ENCODE measurements around the gene P4HB.

Gene P4HB

DNA sequence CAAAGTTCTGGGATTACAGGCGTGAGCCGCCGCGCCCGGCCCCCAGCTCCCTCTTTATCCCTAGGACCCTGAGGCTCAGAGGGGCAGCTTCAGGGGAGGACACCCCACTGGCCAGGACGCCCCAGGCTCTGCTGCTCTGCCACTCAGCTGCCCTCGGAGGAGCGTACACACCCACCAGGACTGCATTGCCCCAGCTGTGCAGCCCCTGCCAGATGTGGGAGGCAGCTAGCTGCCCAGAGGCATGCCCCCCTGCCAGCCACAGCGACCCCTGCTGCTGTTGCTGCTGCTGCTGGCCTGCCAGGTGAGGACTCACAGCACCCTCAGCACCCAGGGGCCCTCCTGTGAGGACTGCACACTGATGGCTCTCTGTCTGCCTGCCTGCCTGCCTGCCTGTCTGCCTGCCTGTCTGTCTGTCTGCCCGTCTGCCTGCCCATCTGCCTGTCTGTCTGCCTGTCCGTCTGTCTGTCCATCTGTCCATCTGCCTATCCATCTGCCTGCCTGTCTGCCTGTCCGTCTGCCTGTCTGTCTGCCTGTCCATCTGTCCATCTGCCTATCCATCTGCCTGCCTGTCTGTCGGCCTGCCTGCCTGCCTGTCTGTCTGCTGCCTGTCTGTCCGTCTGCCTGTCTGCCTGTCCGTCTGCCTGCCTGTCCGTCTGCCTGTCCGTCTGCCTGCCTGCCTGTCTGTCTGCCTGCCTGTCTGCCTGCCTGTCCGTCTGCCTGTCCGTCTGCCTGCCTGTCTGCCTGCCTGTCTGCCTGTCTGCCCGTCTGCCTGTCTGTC is 51.4 kb downstream of the P4HB start:
- no peak overlapping the region for H4K8ac ChIP-seq (ENCODE audit: low read depth, low read length)
- no peak overlapping the region for H3K18ac ChIP-seq (ENCODE audit: low read length)
- H3K36me3 ChIP-seq (ENCODE audit: control insufficient read depth, insufficient read depth, low read length) = no peaks in the 10 kb centered on the region
- H2BK5ac ChIP-seq (ENCODE audit: low read length) = no peak overlapping the region
- H3K9ac ChIP-seq (ENCODE audit: low read length) = no peak overlapping the region
- WGBS (ENCODE audit: extremely low coverage, insufficient coverage, low lambda C conversion rate) = no CpG with 5 or more reads among the region's 20 CpGs
- H2AK5ac ChIP-seq (ENCODE audit: low read length) = no peak overlapping the region
- peaks cover 12% of the 10 kb centered on the region for H3K27me3 ChIP-seq (ENCODE audit: insufficient read depth, low read length, poor library complexity)
- H2BK15ac ChIP-seq (replicated peaks; ENCODE audit: low read depth) = no peak overlapping the region
- no peak for DNase-seq
- no peak overlapping the region for H2BK120ac ChIP-seq (ENCODE audit: low read depth, low read length)
- no peak overlapping the region for H3K23ac ChIP-seq (ENCODE audit: low read length)
- no peaks in the 10 kb centered on the region for H3K79me1 ChIP-seq (ENCODE audit: low read length)
- H3K56ac ChIP-seq (ENCODE audit: low read length) = no peak overlapping the region
- H3K79me2 ChIP-seq (ENCODE audit: control insufficient read depth, insufficient read depth, low read length) = no peaks in the 10 kb centered on the region
- H4K5ac ChIP-seq (ENCODE audit: low read length) = no peak overlapping the region
- H3K4me1 ChIP-seq (ENCODE audit: control insufficient read depth, low read depth, low read length) = no peaks in the 10 kb centered on the region
- H3K4me3 ChIP-seq (ENCODE audit: low read length) = no peak overlapping the region
- H3K4ac ChIP-seq (ENCODE audit: low read depth, low read length) = no peak overlapping the region
- no peak overlapping the region for H3K4me2 ChIP-seq (ENCODE audit: low read length)
- no peak overlapping the region for H3K27ac ChIP-seq (ENCODE audit: low read depth, low read length)

DNA sequence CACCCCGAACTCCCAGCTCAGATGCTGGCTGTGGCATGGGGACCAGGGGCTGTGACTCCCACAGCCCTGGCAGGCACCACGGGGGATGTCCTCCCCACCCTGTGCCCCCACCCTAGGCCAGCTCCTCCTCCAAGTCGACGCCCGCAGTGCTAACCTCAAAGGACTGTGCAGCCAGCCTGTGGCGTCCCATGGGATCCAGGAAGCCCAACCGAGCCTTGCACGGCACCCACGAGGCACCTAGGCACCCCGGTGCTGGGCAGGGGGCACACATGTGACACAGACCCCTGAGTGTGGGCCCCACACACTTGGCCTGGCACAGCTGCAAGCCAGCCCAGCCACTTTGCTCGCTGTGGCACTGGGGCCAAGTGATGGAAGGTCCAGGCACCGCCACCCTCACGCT is 52.5 kb downstream of the P4HB start:
- no CpG with 5 or more reads among the region's 13 CpGs for WGBS (ENCODE audit: extremely low coverage, insufficient coverage, low lambda C conversion rate)
- Histone ChIP-seq H2BK15ac (replicated peaks; ENCODE audit: low read depth) (no peak overlapping the region), H3K18ac (ENCODE audit: low read length) (no peak overlapping the region), H3K27me3 (ENCODE audit: insufficient read depth, low read length, poor library complexity) (peaks cover 23% of the 10 kb centered on the region), H3K4me3 (ENCODE audit: low read length) (no peak overlapping the region), H3K56ac (ENCODE audit: low read length) (no peak overlapping the region), H3K79me2 (ENCODE audit: control insufficient read depth, insufficient read depth, low read length) (no peaks in the 10 kb centered on the region), H3K79me1 (ENCODE audit: low read length) (no peaks in the 10 kb centered on the region), H3K4me2 (ENCODE audit: low read length) (no peak overlapping the region), H3K23ac (ENCODE audit: low read length) (no peak overlapping the region), H4K5ac (ENCODE audit: low read length) (no peak overlapping the region), H4K8ac (ENCODE audit: low read depth, low read length) (no peak overlapping the region), H3K27ac (ENCODE audit: low read depth, low read length) (no peak overlapping the region), H2BK120ac (ENCODE audit: low read depth, low read length) (no peak overlapping the region), H3K9ac (ENCODE audit: low read length) (no peak overlapping the region), H3K36me3 (ENCODE audit: control insufficient read depth, insufficient read depth, low read length) (no peaks in the 10 kb centered on the region), H2BK5ac (ENCODE audit: low read length) (no peak overlapping the region), H3K4me1 (ENCODE audit: control insufficient read depth, low read depth, low read length) (no peaks in the 10 kb centered on the region), H3K4ac (ENCODE audit: low read depth, low read length) (no peak overlapping the region), H2AK5ac (ENCODE audit: low read length) (no peak overlapping the region)
- DNase-seq = no peak

DNA sequence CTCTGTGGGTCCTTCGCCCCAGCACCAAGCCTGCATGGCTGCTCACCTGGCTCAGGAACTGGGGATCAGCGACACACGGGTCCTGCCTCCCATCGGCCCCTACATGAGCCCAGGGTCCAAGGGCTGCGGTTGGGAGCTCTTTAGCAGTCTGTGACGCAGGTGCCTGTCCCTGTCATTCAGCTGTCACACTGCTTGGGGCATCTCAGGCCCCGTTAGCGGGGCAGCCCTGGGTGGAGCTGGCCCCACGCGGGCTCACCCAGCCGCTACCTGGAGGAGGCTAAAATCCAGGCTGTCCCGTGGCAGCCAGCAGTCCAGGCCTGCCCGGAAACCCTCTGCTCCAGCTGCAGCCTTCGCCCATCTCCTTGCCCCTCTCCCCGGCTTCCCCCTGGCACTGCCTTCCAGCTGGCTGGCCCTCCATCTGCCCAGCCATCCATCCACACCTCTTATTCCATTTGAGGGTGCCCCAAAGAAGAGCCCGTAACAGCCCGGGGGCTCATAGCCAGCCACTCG is 53.1 kb downstream of the P4HB start:
- Histone ChIP-seq H3K79me1 (ENCODE audit: low read length) (no peaks in the 10 kb centered on the region), H3K23ac (ENCODE audit: low read length) (no peak overlapping the region), H3K4me2 (ENCODE audit: low read length) (no peak overlapping the region), H4K5ac (ENCODE audit: low read length) (no peak overlapping the region), H2BK5ac (ENCODE audit: low read length) (no peak overlapping the region), H4K8ac (ENCODE audit: low read depth, low read length) (no peak overlapping the region), H3K27me3 (ENCODE audit: insufficient read depth, low read length, poor library complexity) (peaks cover 26% of the 10 kb centered on the region), H3K4me1 (ENCODE audit: control insufficient read depth, low read depth, low read length) (no peaks in the 10 kb centered on the region), H2BK15ac (replicated peaks; ENCODE audit: low read depth) (no peak overlapping the region), H3K79me2 (ENCODE audit: control insufficient read depth, insufficient read depth, low read length) (no peaks in the 10 kb centered on the region), H2BK120ac (ENCODE audit: low read depth, low read length) (no peak overlapping the region), H3K56ac (ENCODE audit: low read length) (no peak overlapping the region), H3K18ac (ENCODE audit: low read length) (no peak overlapping the region), H3K4me3 (ENCODE audit: low read length) (no peak overlapping the region), H3K9ac (ENCODE audit: low read length) (no peak overlapping the region), H3K4ac (ENCODE audit: low read depth, low read length) (no peak overlapping the region), H3K36me3 (ENCODE audit: control insufficient read depth, insufficient read depth, low read length) (no peaks in the 10 kb centered on the region), H3K27ac (ENCODE audit: low read depth, low read length) (no peak overlapping the region), H2AK5ac (ENCODE audit: low read length) (no peak overlapping the region)
- no CpG with 5 or more reads among the region's 18 CpGs for WGBS (ENCODE audit: extremely low coverage, insufficient coverage, low lambda C conversion rate)
- DNase-seq = no peak

DNA sequence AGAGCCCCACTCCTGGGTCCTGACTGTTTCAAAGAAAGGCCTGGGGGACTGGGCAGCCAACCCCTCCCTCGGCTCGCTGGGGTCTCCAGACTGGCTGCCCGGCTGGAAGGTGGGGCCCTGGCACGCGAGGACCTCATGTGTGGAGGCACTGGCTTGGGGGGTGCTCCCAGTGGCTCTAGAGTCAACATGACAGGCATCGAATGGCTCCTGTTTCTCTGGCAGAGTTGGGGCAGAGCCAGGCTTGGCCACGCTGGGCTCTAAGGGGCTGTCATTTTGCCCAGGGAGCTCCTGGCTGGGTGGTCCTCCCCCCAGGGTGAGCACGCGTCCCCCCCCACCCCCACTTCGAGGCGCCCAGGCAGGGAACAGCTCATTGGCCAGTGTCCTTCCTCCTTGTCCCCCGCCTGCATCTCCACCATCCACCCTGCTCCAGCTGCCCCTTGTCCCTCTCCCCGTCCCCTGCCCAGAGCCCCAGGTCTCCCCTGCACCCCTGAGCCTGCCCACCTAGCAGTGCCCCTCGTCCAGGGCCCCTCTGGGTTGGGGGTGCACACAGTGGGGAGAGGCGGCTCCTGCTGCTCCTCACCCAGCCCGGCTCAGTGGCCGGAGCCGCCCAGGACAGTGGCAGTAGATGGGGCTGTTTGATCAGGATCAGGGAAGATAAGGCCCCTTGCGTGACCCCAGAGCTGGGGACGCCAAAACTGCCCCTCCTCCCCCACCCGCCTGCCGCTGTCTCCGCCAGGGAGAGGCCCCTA is 53.7 kb downstream of the P4HB start:
- no peak overlapping the region for H3K27ac ChIP-seq (ENCODE audit: low read depth, low read length)
- no CpG with 5 or more reads among the region's 23 CpGs for WGBS (ENCODE audit: extremely low coverage, insufficient coverage, low lambda C conversion rate)
- no peaks in the 10 kb centered on the region for H3K36me3 ChIP-seq (ENCODE audit: control insufficient read depth, insufficient read depth, low read length)
- H3K18ac ChIP-seq (ENCODE audit: low read length) = no peak overlapping the region
- no peak overlapping the region for H4K8ac ChIP-seq (ENCODE audit: low read depth, low read length)
- H3K27me3 ChIP-seq (ENCODE audit: insufficient read depth, low read length, poor library complexity) = peaks cover 26% of the 10 kb centered on the region
- H2BK120ac ChIP-seq (ENCODE audit: low read depth, low read length) = no peak overlapping the region
- no peaks in the 10 kb centered on the region for H3K79me2 ChIP-seq (ENCODE audit: control insufficient read depth, insufficient read depth, low read length)
- no peaks in the 10 kb centered on the region for H3K79me1 ChIP-seq (ENCODE audit: low read length)
- H3K4me2 ChIP-seq (ENCODE audit: low read length) = no peak overlapping the region
- H3K9ac ChIP-seq (ENCODE audit: low read length) = no peak overlapping the region
- no peak overlapping the region for H2BK5ac ChIP-seq (ENCODE audit: low read length)
- DNase-seq = no peak
- H4K5ac ChIP-seq (ENCODE audit: low read length) = no peak overlapping the region
- no peak overlapping the region for H2AK5ac ChIP-seq (ENCODE audit: low read length)
- H2BK15ac ChIP-seq (replicated peaks; ENCODE audit: low read depth) = no peak overlapping the region
- H3K23ac ChIP-seq (ENCODE audit: low read length) = no peak overlapping the region
- no peaks in the 10 kb centered on the region for H3K4me1 ChIP-seq (ENCODE audit: control insufficient read depth, low read depth, low read length)
- H3K56ac ChIP-seq (ENCODE audit: low read length) = no peak overlapping the region
- no peak overlapping the region for H3K4ac ChIP-seq (ENCODE audit: low read depth, low read length)
- H3K4me3 ChIP-seq (ENCODE audit: low read length) = no peak overlapping the region

DNA sequence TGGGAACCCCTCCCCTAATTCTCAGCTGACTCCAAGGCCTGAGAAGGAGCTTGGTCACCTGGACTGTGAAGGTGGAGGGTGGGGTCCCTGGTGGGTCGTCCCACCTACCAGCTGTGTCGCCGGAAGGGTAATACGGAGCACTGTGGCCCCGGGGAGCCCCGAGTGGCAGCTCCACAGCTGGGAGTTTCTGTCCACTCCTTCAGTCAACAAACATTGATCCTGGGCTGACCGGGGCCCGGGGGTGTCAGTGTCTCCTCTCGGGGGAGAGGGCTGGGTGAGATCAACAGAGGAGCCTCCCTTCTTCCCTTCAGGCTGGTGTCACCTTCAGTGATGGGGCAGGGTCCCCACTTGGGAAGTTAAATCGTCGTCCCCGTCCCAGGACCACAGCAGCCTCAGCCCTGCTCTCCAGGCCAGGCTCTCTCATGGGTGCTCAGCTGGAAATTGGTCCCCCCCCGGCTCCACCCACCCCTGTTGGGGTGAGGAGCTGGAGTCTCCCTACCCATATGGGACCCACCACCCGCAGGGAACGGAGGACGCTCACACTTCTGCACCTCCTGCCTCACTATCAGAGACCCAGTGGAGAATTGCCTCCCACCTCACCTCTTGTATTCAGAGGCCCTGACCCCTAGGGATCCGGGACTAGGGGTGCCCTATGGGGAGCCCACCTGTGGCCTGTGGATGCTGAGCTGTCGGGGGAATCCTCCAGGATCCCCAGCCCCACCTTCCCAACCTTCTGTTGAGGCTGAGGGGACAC is 54.5 kb downstream of the P4HB start:
- H2BK120ac ChIP-seq (ENCODE audit: low read depth, low read length) = no peak overlapping the region
- no peak overlapping the region for H3K4me3 ChIP-seq (ENCODE audit: low read length)
- H3K27ac ChIP-seq (ENCODE audit: low read depth, low read length) = no peak overlapping the region
- H3K18ac ChIP-seq (ENCODE audit: low read length) = no peak overlapping the region
- no peaks in the 10 kb centered on the region for H3K79me1 ChIP-seq (ENCODE audit: low read length)
- H3K4me2 ChIP-seq (ENCODE audit: low read length) = no peak overlapping the region
- no CpG with 5 or more reads among the region's 18 CpGs for WGBS (ENCODE audit: extremely low coverage, insufficient coverage, low lambda C conversion rate)
- H2BK15ac ChIP-seq (replicated peaks; ENCODE audit: low read depth) = no peak overlapping the region
- no peaks in the 10 kb centered on the region for H3K4me1 ChIP-seq (ENCODE audit: control insufficient read depth, low read depth, low read length)
- H3K36me3 ChIP-seq (ENCODE audit: control insufficient read depth, insufficient read depth, low read length) = no peaks in the 10 kb centered on the region
- no peak overlapping the region for H4K8ac ChIP-seq (ENCODE audit: low read depth, low read length)
- H2AK5ac ChIP-seq (ENCODE audit: low read length) = no peak overlapping the region
- H3K23ac ChIP-seq (ENCODE audit: low read length) = no peak overlapping the region
- DNase-seq = no peak
- no peak overlapping the region for H3K9ac ChIP-seq (ENCODE audit: low read length)
- H4K5ac ChIP-seq (ENCODE audit: low read length) = no peak overlapping the region
- peaks cover 26% of the 10 kb centered on the region for H3K27me3 ChIP-seq (ENCODE audit: insufficient read depth, low read length, poor library complexity)
- H2BK5ac ChIP-seq (ENCODE audit: low read length) = no peak overlapping the region
- no peak overlapping the region for H3K56ac ChIP-seq (ENCODE audit: low read length)
- no peaks in the 10 kb centered on the region for H3K79me2 ChIP-seq (ENCODE audit: control insufficient read depth, insufficient read depth, low read length)
- H3K4ac ChIP-seq (ENCODE audit: low read depth, low read length) = no peak overlapping the region

All from mesendoderm (in vitro differentiated cells).